Putamen (tissue), 1 donor: ENCODE data around the gene TRAF2.

Experiments
- DNase-seq: peaks from one replicate; pipeline ENCODE4 v3.0.0-alpha.2; 2016; ENCODE audit warnings: low spot score

The TRAF2 gene

DNA sequence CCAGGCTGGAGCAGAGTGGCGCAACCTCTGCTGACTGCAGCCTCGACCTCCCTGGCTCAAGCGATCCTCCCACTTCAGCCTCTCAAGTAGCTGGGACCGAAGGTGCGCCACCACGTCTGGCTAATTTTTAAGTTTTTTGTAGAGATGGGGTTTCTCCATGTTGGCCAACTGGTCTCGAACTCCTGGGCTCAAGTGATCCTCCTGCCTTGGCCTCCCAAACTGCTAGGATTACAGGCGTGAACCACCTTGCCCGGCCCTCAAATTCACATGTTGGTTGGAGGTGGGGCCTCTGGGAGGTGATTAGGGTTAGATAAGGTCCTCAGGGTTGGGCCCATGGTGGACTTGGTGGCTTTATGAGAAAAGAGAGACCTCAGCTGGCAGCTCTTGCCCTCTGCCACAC, 75.8 kb downstream of the TRAF2 start:
- no peak for DNase-seq

DNA sequence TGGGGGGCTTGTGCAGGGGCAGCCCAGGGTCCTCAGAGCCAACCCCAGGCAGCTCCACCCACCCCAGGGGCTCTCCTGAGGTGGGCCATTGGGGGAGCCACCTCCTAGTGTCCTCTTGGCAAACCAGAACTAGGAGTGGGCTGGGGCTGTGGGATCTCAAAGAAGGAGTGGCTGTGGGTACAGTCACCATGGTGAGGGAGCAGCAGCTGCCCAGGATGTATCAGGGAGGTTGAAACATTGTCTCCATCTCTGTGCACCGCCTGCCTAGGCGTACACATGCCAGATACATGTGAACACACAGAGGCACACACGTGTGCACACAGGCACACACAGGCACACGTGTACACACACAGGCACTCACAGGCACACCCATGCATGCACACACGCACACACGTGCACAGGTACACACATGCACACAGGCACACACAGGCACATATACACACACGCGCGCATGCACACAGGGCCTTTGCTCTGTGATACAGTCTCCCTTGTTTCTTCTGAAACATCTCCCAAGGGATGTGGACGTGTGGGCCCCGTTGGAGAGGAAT, 76.5 kb downstream of the TRAF2 start:
- DNase-seq, result no peak

DNA sequence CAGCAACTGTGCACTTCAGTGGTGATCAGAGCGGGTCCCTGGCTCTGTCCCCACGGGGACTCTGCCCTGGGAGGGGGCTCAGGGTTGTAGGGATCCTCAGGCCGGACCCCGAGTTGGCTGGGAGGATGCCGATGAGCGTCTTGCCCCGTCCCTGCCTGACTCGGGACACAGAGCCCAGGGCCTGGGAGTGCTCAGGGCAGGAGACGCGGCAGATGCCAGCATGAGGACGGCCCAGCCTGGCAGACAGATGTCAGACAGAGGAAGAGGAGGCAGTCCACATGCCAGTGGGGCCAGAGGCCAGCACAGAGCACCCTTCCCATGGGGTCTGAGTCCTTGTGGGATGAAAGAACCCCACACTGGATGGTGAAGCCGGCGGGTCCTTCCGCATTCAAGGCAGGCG, 77.0 kb downstream of the TRAF2 start:
- DNase-seq, result no peak

DNA sequence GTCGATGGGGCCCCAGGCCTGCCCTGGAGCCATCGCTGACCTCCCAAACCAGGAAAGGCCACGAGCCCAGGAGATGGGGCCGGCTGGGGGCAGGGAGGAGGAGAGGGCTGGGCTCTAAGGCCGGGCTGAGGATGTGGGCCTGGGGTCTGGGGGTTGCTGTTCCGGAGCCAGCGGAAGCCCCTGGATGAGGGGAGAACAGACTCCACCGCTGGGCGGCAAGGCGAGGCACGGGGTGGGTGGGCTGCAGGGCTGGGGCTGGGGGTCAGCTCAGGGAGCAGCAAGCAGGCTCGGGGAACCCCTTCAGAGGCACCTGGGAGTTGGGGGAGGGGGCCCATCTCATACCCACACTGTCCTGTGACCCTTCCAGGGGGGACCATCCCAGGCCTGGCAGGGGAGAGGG, 77.4 kb downstream of the TRAF2 start:
- no peak for DNase-seq

DNA sequence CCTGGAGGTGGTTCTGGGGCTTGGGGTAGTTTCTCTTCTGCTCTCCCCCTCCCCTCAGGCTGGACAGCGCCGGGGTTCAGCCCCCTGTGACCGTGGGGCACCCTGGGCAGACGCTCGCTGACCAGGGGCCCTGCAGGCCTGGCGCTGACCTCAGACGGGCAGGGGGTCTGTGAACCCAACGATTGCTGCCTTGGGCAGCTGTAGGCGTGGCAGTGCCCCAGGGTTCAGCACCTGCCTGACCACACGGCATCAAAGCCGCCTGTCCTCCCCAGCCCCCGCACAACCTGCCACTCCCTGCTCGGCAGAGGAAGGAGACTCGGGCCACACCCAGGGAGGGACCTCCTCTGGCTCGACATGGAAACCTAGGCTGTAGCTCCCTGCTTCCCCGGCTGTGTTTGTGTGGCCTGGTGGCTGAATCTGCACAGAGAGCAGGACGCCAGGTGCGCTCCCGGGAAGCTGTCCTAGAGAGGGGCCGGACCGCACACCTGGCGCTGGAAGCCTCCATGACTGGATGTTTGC, 77.9 kb downstream of the TRAF2 start:
- DNase-seq, result no peak

DNA sequence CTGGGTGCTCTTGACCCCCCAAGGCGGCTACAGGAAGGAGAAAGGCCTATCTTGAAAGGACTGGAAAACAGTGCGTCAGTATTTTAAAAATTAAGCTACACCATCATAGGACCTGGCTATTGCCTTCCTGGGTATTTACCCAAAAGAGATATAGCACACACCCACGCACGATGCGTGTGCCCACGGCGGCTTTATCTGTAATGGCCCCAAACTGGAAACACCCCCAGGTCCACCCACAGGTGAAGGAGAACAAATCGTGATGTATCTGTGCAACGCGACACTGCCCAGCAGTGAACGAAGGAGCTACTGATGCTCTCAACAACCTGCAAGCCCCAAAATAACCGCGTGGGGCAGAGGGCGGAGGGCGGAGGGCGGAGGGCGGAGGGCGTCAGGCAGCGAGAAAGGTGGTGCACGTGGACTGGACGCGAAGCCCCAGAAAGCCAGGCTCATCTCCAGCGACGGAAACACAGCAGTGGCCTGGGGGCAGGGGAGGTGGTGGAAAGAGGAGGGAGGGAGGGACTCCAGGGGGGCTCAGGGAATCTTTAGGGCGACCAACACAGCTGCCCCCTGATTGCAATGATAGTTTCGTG, 78.6 kb downstream of the TRAF2 start:
- no peak for DNase-seq

DNA sequence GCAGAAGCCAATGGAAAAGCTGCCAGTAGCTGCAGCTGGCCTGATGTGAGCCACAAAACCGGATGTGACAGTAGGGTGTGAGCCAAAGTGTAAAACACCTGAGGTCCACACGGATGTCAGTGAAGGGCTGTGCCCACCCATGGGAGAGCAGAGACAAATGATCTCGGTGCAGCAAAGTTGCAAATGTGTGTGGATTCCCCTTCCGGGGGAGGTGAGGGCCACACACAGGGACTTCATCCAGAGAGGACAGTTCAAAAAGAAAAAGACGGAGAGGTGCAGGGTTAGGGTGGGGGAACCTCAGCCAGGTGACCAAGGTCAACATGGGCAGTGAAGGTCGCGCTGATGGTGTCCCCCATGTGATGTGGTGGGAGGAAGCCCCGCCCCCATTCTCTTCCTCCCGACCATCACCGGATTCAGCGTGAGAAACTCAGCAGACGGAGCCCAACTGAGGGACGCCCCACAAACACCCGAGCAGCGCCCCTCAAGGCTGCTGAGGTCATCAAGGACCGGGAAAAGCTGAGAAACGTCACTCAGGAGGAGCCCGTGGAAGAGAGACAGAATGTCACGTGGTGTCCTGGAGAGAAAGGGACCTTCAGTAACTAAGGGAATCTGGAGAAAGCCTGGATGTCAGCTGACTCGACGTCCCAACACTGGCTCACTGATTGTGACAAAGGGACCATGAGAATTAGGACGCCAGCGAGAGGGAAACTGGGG, 79.6 kb downstream of the TRAF2 start:
- DNase-seq, result peak; percentile 80

DNA sequence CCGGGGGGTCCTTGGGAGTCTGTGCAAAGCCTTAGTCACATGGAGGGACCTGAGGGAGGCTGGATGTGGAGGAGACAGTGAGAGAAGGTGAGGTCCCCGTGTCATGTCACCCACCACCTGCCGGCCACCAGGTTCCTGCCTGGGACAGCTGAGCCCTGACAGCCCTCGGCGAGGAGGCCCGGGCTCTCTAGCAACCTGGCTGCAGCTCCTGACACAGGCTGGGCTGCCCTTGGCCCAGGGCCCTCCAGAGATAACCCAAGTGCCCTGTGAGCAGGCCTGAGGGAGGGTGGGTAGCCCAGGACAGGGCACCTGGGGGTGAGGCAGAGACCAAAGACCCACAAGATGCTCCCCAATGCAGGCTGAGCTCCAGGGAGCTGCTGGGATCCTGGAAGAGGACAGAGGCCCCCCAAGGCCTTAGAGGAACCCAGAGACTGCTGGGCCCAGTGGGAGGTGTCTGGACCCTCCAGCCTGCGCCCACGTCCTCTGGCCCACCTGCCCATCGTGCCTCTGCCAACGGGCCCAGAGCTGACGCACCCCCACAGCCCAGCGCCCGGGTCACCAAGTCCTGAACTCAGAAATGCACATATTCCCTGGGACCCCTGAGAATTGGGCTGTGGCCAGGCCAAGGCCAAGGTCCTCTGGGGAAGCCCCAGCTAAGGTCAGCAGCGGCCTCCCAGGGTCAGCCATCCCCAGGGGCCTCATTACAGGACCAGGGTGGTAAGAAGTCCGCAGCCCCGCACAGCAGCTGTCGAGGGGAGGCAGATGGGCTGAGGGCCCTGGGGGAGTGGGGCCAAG, 82.2 kb downstream of the TRAF2 start:
- no peak for DNase-seq

DNA sequence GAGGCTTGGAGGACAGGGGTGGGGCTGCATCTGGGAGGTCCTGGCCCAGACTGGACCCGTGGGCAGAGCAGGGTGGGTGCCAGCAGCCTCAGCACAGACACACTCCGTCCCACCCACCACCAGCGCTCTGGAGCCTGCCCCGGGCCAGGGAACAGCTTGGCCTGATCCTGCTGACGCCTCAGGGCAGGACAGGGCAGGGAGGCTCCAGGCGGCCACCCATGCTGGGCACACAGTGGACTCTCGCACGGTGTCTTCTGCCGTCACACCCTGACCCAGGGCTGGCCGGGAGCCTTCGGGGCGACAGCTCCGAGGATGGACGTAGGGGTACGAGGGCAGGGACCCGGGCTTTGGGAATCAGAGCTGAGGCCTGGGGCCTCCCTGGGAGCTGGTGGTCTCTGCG, 82.8 kb downstream of the TRAF2 start:
- DNase-seq, result no peak

DNA sequence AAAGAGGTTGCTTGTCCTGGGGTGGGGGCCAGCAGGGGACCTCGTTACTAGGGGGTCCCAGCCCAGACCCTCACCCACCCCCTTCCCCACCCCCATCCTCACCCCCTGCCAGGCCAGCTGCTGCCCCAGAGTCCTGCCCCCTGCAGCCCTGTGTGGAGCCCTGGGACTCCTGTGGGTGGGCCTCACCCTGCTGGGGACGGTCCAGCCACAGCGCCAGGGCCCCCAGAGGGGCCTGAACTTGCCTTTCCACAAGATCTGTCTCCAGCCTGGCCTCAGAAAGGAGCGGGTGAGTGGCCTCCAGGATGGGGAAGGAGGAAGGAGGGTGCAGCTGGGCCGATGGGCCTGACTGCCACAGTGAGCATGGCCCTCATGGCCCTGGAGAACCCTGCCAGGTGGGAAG, 83.5 kb downstream of the TRAF2 start:
- DNase-seq, result no peak

DNA sequence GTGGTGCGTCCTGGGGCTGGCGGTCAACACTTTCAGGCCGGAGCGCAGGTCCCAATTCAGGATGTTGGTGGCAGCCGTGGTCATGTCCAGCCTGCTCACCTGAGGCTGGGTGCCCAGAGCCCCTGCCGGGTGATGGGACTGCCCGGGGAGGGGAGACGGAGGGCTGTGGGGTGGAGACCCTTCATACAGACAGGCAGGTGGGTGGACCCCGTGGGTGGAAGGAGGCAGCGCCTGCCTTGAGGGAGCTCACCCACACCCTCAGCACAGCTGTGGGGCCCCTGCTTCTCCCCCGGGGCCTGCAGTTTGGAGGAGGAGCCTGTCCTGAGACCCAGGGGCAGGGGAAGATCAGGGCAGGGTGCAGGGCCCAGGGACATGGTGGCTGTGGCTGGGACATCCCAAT, 84.0 kb downstream of the TRAF2 start:
- DNase-seq, result no peak

DNA sequence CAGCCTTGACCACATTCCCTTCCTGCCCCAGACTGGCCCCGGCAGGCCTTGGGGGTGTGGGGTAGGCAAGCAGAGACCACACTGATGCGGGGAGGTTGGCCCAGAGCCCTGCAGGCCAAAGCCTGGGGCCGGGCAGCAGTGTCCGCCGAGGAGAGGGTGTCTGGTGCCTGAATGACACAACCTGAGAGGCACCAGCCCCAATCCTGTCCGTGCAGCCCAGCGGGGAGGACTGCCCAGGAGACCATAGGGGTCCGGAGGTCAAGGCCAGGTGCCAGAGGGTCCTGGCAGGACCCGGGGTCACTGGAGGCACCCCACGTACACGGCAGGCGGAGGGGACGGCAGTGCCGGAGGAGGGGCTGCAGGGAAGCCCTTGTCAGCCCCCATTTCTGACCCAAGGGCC, 85.4 kb downstream of the TRAF2 start:
- no peak for DNase-seq

DNA sequence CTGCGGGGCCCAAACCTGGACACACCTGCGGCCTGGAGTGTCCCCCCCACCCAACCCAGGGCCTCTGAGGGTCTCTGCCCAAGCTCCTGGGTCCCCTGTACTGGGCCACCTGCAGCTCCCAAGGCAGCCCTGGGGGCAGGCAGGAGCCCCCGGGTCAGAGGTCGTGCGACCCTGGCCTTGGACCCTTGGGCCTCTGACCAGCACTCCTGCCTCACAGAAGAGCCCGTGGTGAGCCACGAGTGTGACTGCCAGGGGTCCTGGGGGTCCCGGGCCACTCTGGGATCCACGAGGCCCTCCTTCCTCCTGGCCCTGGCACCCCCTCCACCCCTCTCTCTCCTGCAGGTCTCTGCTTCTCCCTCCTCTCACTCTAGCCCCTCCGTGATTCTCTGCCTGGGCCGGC, 86.0 kb downstream of the TRAF2 start:
- no peak for DNase-seq

DNA sequence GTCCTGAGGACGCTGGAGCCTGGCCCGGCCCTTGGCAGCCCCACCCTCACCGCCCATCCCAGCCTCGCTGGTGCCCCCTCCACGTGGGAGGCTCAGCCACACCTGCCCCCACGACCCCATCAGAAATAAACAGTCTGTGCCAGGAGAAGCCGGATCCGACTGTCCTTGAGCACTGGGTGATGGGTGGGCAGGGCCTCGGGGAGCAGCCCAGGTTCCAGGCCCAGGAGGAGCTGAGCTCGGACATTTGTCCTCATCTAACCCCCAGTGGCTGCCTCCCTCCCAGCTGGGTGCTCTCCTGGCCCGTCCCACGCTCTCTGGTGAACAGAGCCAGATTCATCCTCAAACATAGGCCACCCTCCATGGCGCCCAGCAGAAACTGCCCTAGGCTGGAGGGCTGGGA, 86.4 kb downstream of the TRAF2 start:
- no peak for DNase-seq

DNA sequence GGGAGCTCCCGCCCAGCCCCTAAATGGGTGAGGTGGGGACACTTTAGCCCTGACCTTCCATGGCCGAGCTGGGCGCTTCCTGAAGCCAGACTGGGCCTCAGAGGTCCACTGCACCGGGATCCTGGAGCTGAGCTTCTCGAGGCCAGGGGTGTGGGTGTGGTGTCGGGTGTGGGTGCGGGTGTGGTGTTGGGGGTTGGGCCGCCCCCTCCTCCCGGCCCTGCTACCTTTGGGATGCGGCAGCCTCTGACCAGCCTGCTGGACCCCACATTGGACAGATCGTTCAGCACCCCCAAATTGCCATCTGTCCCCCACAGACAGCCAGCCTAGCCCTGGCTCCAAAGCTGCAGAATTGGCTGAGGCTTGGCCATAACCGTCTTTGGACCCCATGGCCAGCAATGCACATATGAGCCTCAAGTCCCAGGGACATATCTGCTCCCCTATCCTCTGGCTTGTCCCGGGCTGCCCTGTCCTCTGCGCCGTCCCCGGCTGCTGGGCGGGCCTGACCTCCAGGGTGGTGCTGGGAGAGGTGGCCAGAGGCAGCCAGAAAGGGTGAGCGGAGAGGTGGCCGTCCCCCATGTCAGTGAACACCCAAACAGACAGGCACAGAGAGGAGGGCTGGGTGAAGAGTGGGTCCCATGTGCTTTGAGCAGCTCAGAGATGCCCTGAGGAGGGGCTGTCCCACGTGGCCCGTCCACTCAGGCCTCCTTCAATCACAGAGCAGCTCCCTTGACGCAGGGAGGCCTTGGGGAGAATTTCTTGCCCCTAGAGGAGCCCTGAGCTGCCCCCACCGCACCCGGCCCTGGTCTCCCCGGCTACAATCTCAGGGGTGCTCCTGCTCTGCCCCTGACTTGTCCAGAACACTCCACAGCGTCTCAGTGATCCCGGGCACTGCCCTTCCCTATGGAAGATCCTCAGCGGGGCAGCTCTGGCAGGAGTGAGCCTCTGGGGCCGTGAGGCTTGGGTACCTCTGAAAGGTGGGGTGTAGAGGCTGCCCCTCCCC, 87.6 kb downstream of the TRAF2 start:
- no peak for DNase-seq

DNA sequence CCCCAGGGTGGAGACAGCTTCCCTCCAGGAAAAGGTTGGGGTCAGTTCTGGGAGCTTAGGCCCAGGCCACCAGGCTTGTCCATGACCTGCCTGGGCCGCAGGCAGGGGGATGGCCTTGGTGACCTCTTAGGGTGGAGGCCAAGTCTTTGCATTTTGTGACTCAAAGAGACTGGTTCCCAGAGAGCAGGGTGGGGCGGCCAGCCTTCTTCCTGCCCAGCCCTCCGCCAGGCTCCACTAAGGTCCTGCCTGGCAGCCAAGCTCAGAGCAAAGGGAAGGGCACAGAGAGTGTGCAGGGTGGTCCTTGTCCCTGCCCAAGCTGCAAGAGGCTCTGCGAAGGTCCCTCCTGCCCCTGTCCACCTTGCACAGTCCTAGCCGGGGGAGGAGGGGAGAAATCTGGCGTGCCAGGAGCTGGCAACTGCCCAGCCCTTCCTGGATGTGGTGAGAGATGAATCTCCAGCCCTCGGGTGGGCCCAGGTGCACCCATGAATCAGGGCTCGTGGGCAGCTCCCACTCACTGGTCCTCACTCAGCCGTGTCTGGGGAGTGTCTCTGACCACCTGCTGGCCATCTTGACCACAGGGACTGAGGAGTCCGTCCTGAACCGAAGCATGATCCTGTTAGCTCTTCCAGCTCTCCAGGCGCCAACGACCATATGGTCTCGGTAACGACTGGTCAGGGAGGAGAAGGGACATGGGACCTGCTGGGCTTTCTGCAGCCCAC, 88.7 kb downstream of the TRAF2 start:
- DNase-seq, result no peak

DNA sequence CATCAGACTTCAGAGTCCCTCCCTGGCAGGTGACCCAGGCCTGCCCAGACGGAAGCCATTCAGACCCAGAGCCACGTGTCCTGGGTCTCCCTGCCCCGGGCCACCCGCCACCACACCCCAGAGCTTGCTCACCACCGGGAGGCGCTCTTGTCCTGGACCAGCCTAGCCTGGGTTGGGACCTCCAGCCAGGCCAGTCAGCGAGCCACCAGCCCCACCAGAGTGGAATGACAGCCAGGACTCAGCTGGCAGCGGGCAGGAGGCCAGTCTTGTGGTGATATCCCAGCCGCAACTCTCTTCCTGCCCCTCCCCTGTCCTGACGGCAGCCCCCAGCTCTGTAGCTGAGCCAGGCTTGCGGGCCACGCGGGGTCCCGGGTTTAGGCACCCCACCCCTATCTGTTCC, 89.3 kb downstream of the TRAF2 start:
- DNase-seq, result peak; percentile 86
